ENCODE data around the gene NALCN. TPM values are rescaled to one million over a fixed set of nuclear protein-coding genes. Genes with fewer than 3 reads are reported as not detected.
A peak's percentile ranks its signal among the peaks of the same experiment; 100 is the strongest.

Gene NALCN
- total RNA-seq, 3 donors from 2014 or later, result 0.80 to 12.1 (median 1.6) TPM

GRCh38 chr13:101417043-101417406, 717 bp upstream of the NALCN start:
- intact Hi-C loops (cut with DNase I; ENCODE audit: low total_unique reads), result loop anchor here (10.0 kb wide), 1 partner anchor 48 kb away; no protein-coding TSS in a partner anchor
- Histone ChIP-seq H3K27ac (peak overlapping the region; percentile 67 to 71), H3K4me1 (no peaks in the 10 kb centered on the region), H3K4me3 (peak overlapping the region in 2 of 3 donors; percentile 60 to 72), H3K36me3 (no peaks in the 10 kb centered on the region), H3K9me3 (no peaks in the 10 kb centered on the region), H3K27me3 (peaks cover 0 to 10% of the 10 kb centered on the region in 2 donors)
- TF ChIP-seq CTCF (IDR thresholded peaks at IDR 0.05) (no peak), POLR2AphosphoS5 (IDR thresholded peaks at IDR 0.05) (no peak), POLR2A (IDR thresholded peaks at IDR 0.05) (no peak)
- DNase-seq (ENCODE audit: low spot score in 2 of 2), result no peak

- peak overlapping the region; percentile 41 to 72 (median 60) for H3K4me3 ChIP-seq
- no peak for TF ChIP-seq POLR2A (IDR thresholded peaks at IDR 0.05)
- no peak for TF ChIP-seq CTCF (IDR thresholded peaks at IDR 0.05)
- TF ChIP-seq POLR2AphosphoS5 (IDR thresholded peaks at IDR 0.05), result no peak
- DNase-seq (ENCODE audit: low spot score in 2 of 2), result no peak
- H3K27ac ChIP-seq, result peak overlapping the region; percentile 57 to 71
- H3K27me3 ChIP-seq, result peaks cover 0 to 10% of the 10 kb centered on the region in 2 donors
- intact Hi-C loops (cut with DNase I; ENCODE audit: low total_unique reads), result loop anchor here (10.0 kb wide), 1 partner anchor 49 kb away; no protein-coding TSS in a partner anchor
- no peaks in the 10 kb centered on the region for H3K9me3 ChIP-seq
- H3K4me1 ChIP-seq, result no peaks in the 10 kb centered on the region
- H3K36me3 ChIP-seq, result no peaks in the 10 kb centered on the region
Observed at GRCh38 chr13:101415358-101416174, 742 bp downstream of the NALCN start.

DNA sequence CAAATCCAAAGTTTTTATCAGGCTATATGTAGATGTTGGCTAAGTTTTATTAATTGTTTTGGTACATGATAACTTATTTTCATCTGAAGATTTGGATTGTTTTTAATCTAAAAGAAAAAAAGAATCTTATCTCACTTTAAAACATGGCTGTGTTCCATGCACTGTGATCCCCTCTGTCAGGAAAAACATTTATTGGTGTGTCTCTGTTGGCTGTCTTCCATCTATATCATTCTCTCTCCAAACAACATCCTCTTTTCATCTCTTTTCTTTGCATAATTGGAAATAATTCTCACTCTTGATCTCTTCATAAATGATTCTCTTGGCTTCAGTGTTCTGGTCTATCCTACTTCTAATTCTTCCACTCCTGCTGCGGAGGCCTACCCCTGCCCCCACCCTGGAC, 4.2 kb downstream of the NALCN start:
- Histone ChIP-seq H3K4me1 (no peaks in the 10 kb centered on the region), H3K36me3 (no peaks in the 10 kb centered on the region), H3K4me3 (no peak overlapping the region), H3K9me3 (no peaks in the 10 kb centered on the region), H3K27me3 (peaks cover 0 to 10% of the 10 kb centered on the region in 2 donors), H3K27ac (no peak overlapping the region)
- intact Hi-C loops (cut with DNase I; ENCODE audit: low total_unique reads), result loop anchor here (10.0 kb wide), 1 partner anchor 53 kb away; no protein-coding TSS in a partner anchor
- TF ChIP-seq CTCF (IDR thresholded peaks at IDR 0.05), result no peak
- no peak for TF ChIP-seq POLR2AphosphoS5 (IDR thresholded peaks at IDR 0.05)
- no peak for TF ChIP-seq POLR2A (IDR thresholded peaks at IDR 0.05)
- no peak for DNase-seq (ENCODE audit: low spot score in 2 of 2)

- no peaks in the 10 kb centered on the region for H3K27me3 ChIP-seq
- no peak overlapping the region for H3K4me3 ChIP-seq
- TF ChIP-seq POLR2AphosphoS5 (IDR thresholded peaks at IDR 0.05), result no peak
- no peak for TF ChIP-seq POLR2A (IDR thresholded peaks at IDR 0.05)
- no peaks in the 10 kb centered on the region for H3K36me3 ChIP-seq
- no peak for DNase-seq (ENCODE audit: low spot score in 2 of 2)
- H3K9me3 ChIP-seq, result no peaks in the 10 kb centered on the region
- intact Hi-C loops (cut with DNase I; ENCODE audit: low total_unique reads), result no loop called here
- H3K4me1 ChIP-seq, result no peaks in the 10 kb centered on the region
- no peak overlapping the region for H3K27ac ChIP-seq
Observed at GRCh38 chr13:101408992-101409656, 7.2 kb downstream of the NALCN start.

GRCh38 chr13:101408154-101408553, 8.2 kb downstream of the NALCN start:
- intact Hi-C loops (cut with DNase I; ENCODE audit: low total_unique reads), result no loop called here
- H3K36me3 ChIP-seq, result no peaks in the 10 kb centered on the region
- DNase-seq (ENCODE audit: low spot score in 2 of 2), result no peak
- H3K27ac ChIP-seq, result no peak overlapping the region
- no peaks in the 10 kb centered on the region for H3K4me1 ChIP-seq
- no peaks in the 10 kb centered on the region for H3K27me3 ChIP-seq
- TF ChIP-seq CTCF (IDR thresholded peaks at IDR 0.05), result no peak
- no peak for TF ChIP-seq POLR2AphosphoS5 (IDR thresholded peaks at IDR 0.05)
- no peak for TF ChIP-seq POLR2A (IDR thresholded peaks at IDR 0.05)
- no peak overlapping the region for H3K4me3 ChIP-seq
- no peaks in the 10 kb centered on the region for H3K9me3 ChIP-seq
